Mucosa of stomach (tissue), 1 donor: ENCODE measurements around the gene WIF1.

ENCODE experiments used
- H3K27me3 ChIP-seq: one replicate; pipeline ENCODE4 v1.7.0; 2013; ENCODE audit warnings: mild to moderate bottlenecking, low read length; ENCODE audit not compliant: control insufficient read depth, insufficient read depth
- H3K36me3 ChIP-seq: one replicate; pipeline ENCODE4 v1.7.0; 2013; ENCODE audit warnings: low read length; ENCODE audit not compliant: control insufficient read depth, insufficient read depth
- H3K4me1 ChIP-seq: one replicate; pipeline ENCODE4 v1.7.0; 2013; ENCODE audit warnings: mild to moderate bottlenecking, low read length; ENCODE audit not compliant: control insufficient read depth, insufficient read depth
- H3K4me3 ChIP-seq: one replicate; pipeline ENCODE4 v1.7.0; 2013; ENCODE audit warnings: low read length
- H3K9ac ChIP-seq: one replicate; pipeline ENCODE4 v1.7.0; 2013; ENCODE audit warnings: mild to moderate bottlenecking, low read length, moderate library complexity
- H3K9me3 ChIP-seq: one replicate; pipeline ENCODE4 v1.7.0; 2013; ENCODE audit warnings: mild to moderate bottlenecking, low read length, moderate library complexity; ENCODE audit not compliant: control insufficient read depth
- donor health status: Pancreatic carcinoma.

The WIF1 gene

GRCh38 chr12:65113621-65114035 is 7.5 kb downstream of the WIF1 start:
- no peaks in the 10 kb centered on the region for H3K36me3 ChIP-seq
- peaks cover 9% of the 10 kb centered on the region for H3K27me3 ChIP-seq
- H3K9ac ChIP-seq = no peak overlapping the region
- H3K4me1 ChIP-seq = no peaks in the 10 kb centered on the region
- H3K4me3 ChIP-seq = no peak overlapping the region
- no peaks in the 10 kb centered on the region for H3K9me3 ChIP-seq

GRCh38 chr12:65106948-65107347 is 14.2 kb downstream of the WIF1 start:
- Histone ChIP-seq H3K4me3 (no peak overlapping the region), H3K4me1 (no peaks in the 10 kb centered on the region), H3K36me3 (no peaks in the 10 kb centered on the region), H3K9me3 (no peaks in the 10 kb centered on the region), H3K27me3 (no peaks in the 10 kb centered on the region), H3K9ac (no peak overlapping the region)

- Histone ChIP-seq H3K4me1 (no peaks in the 10 kb centered on the region), H3K36me3 (no peaks in the 10 kb centered on the region), H3K9ac (no peak overlapping the region)
Measured at GRCh38 chr12:65100140-65100539, 21.0 kb downstream of the WIF1 start.

GRCh38 chr12:65099182-65099581 is 21.9 kb downstream of the WIF1 start:
- no peaks in the 10 kb centered on the region for H3K36me3 ChIP-seq
- no peaks in the 10 kb centered on the region for H3K9me3 ChIP-seq
- H3K4me3 ChIP-seq = no peak overlapping the region
- no peaks in the 10 kb centered on the region for H3K27me3 ChIP-seq
- no peak overlapping the region for H3K9ac ChIP-seq
- no peaks in the 10 kb centered on the region for H3K4me1 ChIP-seq

More at GRCh38 chr12:65100140-65100539, 21.0 kb downstream of the WIF1 start:
- Histone ChIP-seq H3K9me3 (no peaks in the 10 kb centered on the region), H3K27me3 (no peaks in the 10 kb centered on the region), H3K4me3 (no peak overlapping the region)

- no peaks in the 10 kb centered on the region for H3K9me3 ChIP-seq
- H3K4me1 ChIP-seq = no peaks in the 10 kb centered on the region
- no peak overlapping the region for H3K9ac ChIP-seq
- no peaks in the 10 kb centered on the region for H3K36me3 ChIP-seq
- H3K4me3 ChIP-seq = no peak overlapping the region
- H3K27me3 ChIP-seq = no peaks in the 10 kb centered on the region
Measured at GRCh38 chr12:65098364-65098763, 22.7 kb downstream of the WIF1 start.

GRCh38 chr12:65094722-65095121 is 26.4 kb downstream of the WIF1 start:
- Histone ChIP-seq H3K27me3 (peaks cover 7% of the 10 kb centered on the region), H3K9me3 (no peaks in the 10 kb centered on the region), H3K4me3 (no peak overlapping the region), H3K4me1 (no peaks in the 10 kb centered on the region), H3K9ac (no peak overlapping the region), H3K36me3 (no peaks in the 10 kb centered on the region)

- H3K9ac ChIP-seq = no peak overlapping the region
- no peaks in the 10 kb centered on the region for H3K36me3 ChIP-seq
- H3K4me3 ChIP-seq = no peak overlapping the region
- no peaks in the 10 kb centered on the region for H3K4me1 ChIP-seq
- peaks cover 7% of the 10 kb centered on the region for H3K27me3 ChIP-seq
- no peaks in the 10 kb centered on the region for H3K9me3 ChIP-seq
Measured at GRCh38 chr12:65093606-65094005, 27.5 kb downstream of the WIF1 start.

- H3K9ac ChIP-seq = no peak overlapping the region
- H3K9me3 ChIP-seq = no peaks in the 10 kb centered on the region
- no peaks in the 10 kb centered on the region for H3K4me1 ChIP-seq
- H3K4me3 ChIP-seq = no peak overlapping the region
- H3K27me3 ChIP-seq = peaks cover 7% of the 10 kb centered on the region
- no peaks in the 10 kb centered on the region for H3K36me3 ChIP-seq
Measured at GRCh38 chr12:65090461-65090860, 30.6 kb downstream of the WIF1 start.

- H3K9me3 ChIP-seq = no peaks in the 10 kb centered on the region
- H3K4me3 ChIP-seq = no peak overlapping the region
- peaks cover 7% of the 10 kb centered on the region for H3K27me3 ChIP-seq
- no peak overlapping the region for H3K9ac ChIP-seq
- H3K36me3 ChIP-seq = no peaks in the 10 kb centered on the region
- no peaks in the 10 kb centered on the region for H3K4me1 ChIP-seq
Measured at GRCh38 chr12:65086236-65086635, 34.9 kb downstream of the WIF1 start.

- no peaks in the 10 kb centered on the region for H3K4me1 ChIP-seq
- no peaks in the 10 kb centered on the region for H3K9me3 ChIP-seq
- H3K9ac ChIP-seq = no peak overlapping the region
- H3K36me3 ChIP-seq = no peaks in the 10 kb centered on the region
- no peak overlapping the region for H3K4me3 ChIP-seq
- no peaks in the 10 kb centered on the region for H3K27me3 ChIP-seq
Measured at GRCh38 chr12:65084579-65084978, 36.5 kb downstream of the WIF1 start.

GRCh38 chr12:65083581-65083980 is 37.5 kb downstream of the WIF1 start:
- no peaks in the 10 kb centered on the region for H3K9me3 ChIP-seq
- H3K27me3 ChIP-seq = no peaks in the 10 kb centered on the region
- no peak overlapping the region for H3K9ac ChIP-seq
- no peaks in the 10 kb centered on the region for H3K4me1 ChIP-seq
- no peaks in the 10 kb centered on the region for H3K36me3 ChIP-seq
- H3K4me3 ChIP-seq = no peak overlapping the region

GRCh38 chr12:65082406-65082805 is 38.7 kb downstream of the WIF1 start:
- H3K4me1 ChIP-seq = no peaks in the 10 kb centered on the region
- H3K9me3 ChIP-seq = no peaks in the 10 kb centered on the region
- H3K9ac ChIP-seq = no peak overlapping the region
- H3K4me3 ChIP-seq = no peak overlapping the region
- no peaks in the 10 kb centered on the region for H3K36me3 ChIP-seq
- H3K27me3 ChIP-seq = no peaks in the 10 kb centered on the region

- H3K27me3 ChIP-seq = no peaks in the 10 kb centered on the region
- no peaks in the 10 kb centered on the region for H3K4me1 ChIP-seq
- H3K9ac ChIP-seq = no peak overlapping the region
- H3K4me3 ChIP-seq = no peak overlapping the region
- H3K36me3 ChIP-seq = no peaks in the 10 kb centered on the region
- no peaks in the 10 kb centered on the region for H3K9me3 ChIP-seq
Measured at GRCh38 chr12:65081496-65081895, 39.6 kb downstream of the WIF1 start.
